GM20431 (cell line): ENCODE measurements around the gene GPR137B.

Experiments
- in situ Hi-C: fragments of 300-500 bp; cut with MseI, MboI; formaldehyde crosslinking; loops from one replicate; pipeline ENCODE4 v1.15.0; 2020; ENCODE audit warnings: low sequenced_read_pairs; ENCODE audit not compliant: unreplicated experiment

The GPR137B gene

DNA sequence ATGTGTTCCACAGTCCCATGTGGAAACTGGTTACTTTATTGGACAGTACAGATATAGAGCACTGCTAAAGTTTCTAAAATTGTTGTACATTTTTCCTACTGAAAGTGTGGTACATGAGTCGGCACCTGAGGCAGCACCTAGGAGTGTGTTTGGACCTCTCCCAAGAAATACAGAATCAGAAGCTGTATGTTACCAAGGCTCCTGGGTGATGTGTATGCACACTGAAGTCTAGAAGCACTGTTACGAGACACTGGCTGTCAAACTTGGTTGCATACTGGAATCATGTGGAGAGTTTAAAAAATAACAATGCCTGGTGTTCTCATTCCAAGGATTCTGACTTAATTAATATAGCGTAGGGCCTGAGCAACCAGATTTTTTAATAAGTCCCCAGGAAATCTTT, 92.8 kb downstream of the GPR137B start:
- in situ Hi-C loops = no loop called here

DNA sequence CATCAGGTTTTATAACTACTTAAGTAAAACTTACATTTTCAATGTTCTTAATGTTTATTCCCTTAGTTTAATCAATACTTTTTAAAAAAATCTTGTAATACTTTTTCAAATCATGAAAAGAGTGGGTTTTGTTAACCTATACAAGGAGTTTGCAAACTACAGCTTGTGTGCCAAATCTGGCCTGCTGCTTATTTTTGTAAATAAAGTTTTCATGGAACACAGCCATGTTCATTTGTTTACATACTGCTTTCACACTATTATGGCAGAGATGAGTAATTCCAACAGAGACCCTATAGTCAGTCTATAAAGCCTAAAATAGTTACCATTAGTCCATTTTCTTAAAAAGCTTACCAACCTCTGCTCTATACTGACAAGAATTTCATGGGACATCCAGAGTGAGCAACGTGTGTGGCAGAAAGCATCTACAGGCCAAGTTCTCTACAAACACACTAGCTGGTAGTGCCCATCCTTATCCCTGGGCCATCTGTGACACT, 96.8 kb downstream of the GPR137B start:
- in situ Hi-C loops = no loop called here

DNA sequence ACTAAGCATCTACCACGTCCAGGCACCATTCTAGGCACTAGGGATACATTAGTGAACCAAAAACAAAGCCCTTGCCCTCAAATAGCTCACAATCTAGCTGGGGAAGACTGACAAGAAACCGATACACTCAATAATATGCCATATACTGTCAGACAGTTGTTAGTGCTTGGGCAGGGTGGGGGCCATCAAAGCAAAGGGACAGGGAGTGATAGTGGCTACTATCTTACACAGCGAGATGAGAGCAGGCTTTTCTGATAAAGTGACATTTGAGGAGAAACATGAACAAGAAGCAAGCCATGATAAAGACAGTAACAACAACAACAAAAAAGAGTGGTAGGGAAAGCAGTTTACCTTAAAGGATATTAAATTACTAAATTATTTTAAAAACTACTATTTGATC, 98.3 kb downstream of the GPR137B start:
- in situ Hi-C loops = no loop called here

DNA sequence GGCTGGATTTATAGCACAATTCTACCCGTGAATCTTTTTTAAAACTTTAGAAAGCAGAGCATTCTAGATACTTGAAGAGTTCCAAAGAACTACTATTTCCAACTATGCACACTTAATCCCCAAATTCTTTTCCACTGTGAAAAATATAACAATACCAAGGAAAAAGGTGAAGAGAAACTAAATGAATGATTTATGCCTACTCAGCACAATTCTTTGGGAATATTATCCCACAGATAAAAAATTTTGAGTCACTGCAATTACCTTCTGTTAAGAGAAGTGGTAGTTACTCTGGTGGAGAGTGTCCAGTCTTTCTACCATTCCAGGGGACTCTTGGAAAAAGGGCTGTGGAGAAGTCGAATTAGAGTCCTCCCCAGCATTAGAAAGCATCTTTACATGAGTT, 100.2 kb downstream of the GPR137B start:
- in situ Hi-C loops = no loop called here

DNA sequence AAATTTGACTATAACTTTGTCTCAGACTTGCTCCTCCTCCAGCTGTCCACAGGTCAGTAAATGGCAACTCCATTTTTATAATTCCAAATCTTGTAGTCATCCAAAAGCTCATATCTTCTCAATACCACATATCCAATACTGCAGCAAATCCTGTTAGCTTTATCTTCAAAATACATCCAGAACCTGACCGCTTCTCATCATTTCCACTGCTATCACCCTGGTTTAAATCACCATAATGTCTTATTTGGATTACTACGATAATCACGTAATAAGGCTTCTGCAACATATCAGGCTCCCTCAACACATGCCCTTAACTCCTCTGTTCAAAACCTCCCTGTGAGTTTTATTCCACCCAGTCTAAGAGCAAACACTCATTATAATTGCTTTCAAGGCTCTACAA, 104.9 kb downstream of the GPR137B start:
- in situ Hi-C loops = no loop called here

DNA sequence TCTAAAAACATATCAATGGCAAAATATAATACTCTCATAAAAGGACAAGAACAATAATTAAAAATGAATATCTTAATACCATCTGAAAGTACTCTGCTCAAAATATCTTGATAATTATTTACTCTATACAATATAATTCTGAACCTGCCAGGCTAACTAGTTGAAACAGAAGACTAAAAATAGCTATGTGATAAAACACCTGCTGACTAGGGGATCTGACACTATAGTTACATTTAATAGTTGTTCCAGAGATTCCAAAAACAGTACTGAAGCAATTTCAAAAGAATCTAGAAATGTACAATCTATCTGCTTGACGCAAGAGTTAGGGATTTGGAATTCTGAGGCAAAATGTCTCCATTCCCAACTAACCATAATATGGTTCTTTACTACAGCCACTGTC, 109.2 kb downstream of the GPR137B start:
- in situ Hi-C loops = no loop called here

DNA sequence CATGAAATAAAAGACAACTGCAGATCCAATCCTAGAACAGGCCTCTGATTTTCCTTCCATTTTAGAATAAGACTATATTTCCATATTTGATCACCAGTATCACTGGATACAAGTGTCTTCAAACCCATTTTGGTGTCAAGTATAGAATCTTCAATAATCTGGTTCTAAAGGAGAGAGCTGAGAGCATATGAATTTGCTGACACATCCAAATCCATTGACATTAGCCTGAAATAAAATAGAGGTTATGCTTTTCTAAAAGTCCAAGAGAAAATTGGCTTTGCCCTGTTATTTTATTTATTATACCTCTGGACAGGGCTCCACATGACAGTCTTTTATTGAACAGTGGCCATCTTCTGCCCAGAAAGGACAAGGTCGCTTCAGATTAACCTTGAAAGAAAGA, 110.8 kb downstream of the GPR137B start:
- in situ Hi-C loops = no loop called here

DNA sequence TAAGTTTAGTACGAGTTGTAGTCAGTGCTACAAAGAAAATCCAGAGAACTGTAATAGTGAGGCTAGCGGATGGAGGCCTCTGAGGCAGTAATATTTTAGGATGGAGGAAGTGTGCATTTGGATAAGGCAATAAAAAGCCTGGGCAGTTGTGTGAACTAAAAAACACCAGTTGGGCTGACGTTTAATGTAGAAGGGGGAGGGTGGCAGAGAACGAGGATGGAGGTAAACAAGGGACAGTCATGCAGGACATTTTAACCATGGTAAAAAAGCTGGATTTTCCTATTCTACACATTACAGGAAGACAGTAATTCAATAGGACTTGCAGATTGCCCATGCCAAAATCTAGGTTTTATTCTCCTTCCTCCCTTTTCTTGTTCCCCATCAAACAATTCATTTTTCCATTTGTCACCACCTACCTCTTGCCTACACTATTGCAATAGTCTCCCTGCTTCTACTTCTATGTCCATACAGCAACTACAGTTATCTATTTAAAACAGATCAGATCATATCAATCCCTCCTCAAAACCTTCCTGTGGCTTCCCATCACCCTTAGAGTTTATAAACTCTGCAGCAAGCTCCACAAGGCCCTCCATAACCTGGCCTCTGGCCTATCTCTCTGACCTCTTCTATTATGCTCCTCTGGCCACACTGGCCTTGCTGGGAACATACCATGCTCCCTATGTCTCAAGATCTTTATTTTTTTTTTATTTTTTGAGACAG, 111.7 kb downstream of the GPR137B start:
- in situ Hi-C loops = no loop called here

DNA sequence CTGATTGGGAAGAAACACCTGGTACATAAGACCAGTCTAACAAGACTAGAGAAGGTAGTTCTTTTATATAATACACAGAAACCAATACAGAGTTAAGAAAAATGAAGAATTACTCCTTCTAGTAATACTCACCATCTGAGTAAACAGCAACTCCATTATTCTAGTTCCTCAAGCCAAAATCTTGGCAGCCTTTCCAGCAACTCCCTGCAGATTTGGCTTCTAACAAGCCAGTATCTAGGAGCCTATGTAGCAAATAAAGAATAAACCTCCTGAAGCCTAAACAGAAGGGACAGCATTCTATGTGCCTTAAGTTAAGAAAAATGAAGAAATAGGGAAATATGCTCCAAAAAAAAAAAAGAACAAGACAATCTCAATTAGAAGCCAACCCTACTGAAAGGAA, 114.9 kb downstream of the GPR137B start:
- in situ Hi-C loops = no loop called here

DNA sequence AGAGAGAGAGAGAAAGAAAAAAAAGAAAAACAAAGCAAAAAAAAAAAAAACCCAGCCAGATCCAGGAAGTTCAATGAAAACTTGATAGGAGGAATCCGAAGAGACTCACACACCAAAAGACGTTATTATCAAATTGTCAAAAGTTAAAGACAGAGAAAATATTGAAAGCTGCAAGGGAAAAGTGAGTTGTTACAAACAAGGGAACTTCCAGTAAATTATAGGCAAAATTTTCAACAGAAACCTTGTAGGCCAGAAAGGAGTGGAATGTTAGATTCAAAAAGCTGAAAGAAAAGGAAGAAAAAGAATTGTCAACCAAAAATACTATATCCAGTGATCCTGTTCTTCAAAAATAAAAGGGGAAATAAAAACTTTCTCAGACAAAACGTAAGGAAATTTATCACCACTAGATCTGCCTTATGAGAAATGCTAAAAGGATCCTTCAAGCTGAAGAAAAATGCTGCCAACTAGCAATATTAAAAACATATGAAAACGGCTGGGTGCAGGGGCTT, 115.8 kb downstream of the GPR137B start:
- in situ Hi-C loops = no loop called here
